Spleen (tissue), 11 donors: Measurements from ENCODE around the gene DDX4. TPM values are rescaled to one million over a fixed set of nuclear protein-coding genes. Genes with fewer than 3 reads are reported as not detected.
"Not testable (repeated sequence)": the region's sequence is repeated elsewhere in the genome, so short reads cannot be mapped to it uniquely, and the experiment has no call there.

Experiments used
- DNase-seq: peaks from one replicate; pipeline ENCODE4 v3.0.0-alpha.2; 2020
- H3K27ac ChIP-seq, 8 donors: fragments of 200-600 bp; sonication (generic) in 7 of 8; 1 replicate in 4 of 8; 2 replicates in 4 of 8; pipeline versions ENCODE4 v1.5.0 to v1.8.0; 2016 to 2021; ENCODE audit warnings: inconsistent platforms in 4 of 8, mild to moderate bottlenecking in 4 of 8, moderate library complexity in 1 of 8
- H3K27me3 ChIP-seq, 7 donors: fragments of 200-600 bp; sonication (generic) in 6 of 7; replicated peaks in 1 of 7; 1 replicate in 4 of 7; 2 replicates in 3 of 7; pipeline versions ENCODE4 v1.5.0 to v1.8.0; 2016 to 2021; ENCODE audit warnings: inconsistent platforms in 3 of 7, mild to moderate bottlenecking in 1 of 7
- H3K36me3 ChIP-seq, 6 donors: fragments of 200-600 bp; sonication (generic) in 5 of 6; 1 replicate in 4 of 6; 2 replicates in 2 of 6; pipeline versions ENCODE4 v1.5.0 to v1.8.0; 2016 to 2021; ENCODE audit warnings: inconsistent platforms in 2 of 6
- H3K4me1 ChIP-seq, 6 donors: fragments of 200-600 bp; sonication (generic) in 5 of 6; 1 replicate in 3 of 6; 2 replicates in 3 of 6; pipeline versions ENCODE4 v1.5.0 to v1.8.0; 2016 to 2021; ENCODE audit warnings: inconsistent platforms in 3 of 6
- H3K4me3 ChIP-seq, 8 donors: fragments of 200-600 bp; sonication (generic) in 7 of 8; 1 replicate in 4 of 8; 2 replicates in 4 of 8; pipeline versions ENCODE4 v1.5.0 to v1.8.0; 2016 to 2021; ENCODE audit warnings: inconsistent platforms in 4 of 8, mild to moderate bottlenecking in 4 of 8, moderate library complexity in 2 of 8
- H3K9me3 ChIP-seq, 8 donors: fragments of 200-600 bp; sonication (generic) in 7 of 8; 1 replicate in 4 of 8; 2 replicates in 4 of 8; pipeline versions ENCODE4 v1.5.0 to v1.8.0; 2016 to 2021; ENCODE audit warnings: inconsistent platforms in 4 of 8
- CTCF ChIP-seq, 11 experiments: fragments of 200-600 bp in 7 of 11; fragments of 450-650 bp in 4 of 11; sonication (generic) in 4 of 11; IDR thresholded peaks in 8 of 11; conservative IDR thresholded peaks in 3 of 11; 1 replicate in 7 of 11; 2 replicates in 4 of 11; pipeline versions ENCODE4 v1.4.0 to v1.8.0; 2016 to 2021; ENCODE audit warnings: antibody characterized with exemption in 11 of 11, inconsistent platforms in 4 of 11, mild to moderate bottlenecking in 1 of 11
- POLR2A ChIP-seq, 3 donors: fragments of 450-650 bp; IDR thresholded peaks; one replicate each; pipeline ENCODE4 v1.5.1; 2017; ENCODE audit warnings: antibody characterized with exemption in 3 of 3, mild to moderate bottlenecking in 1 of 3
- POLR2AphosphoS5 ChIP-seq, 3 donors: sonication (generic); formaldehyde crosslinking; IDR thresholded peaks; one replicate each; pipeline ENCODE4 v1.5.1; 2017; ENCODE audit warnings: antibody characterized with exemption in 3 of 3
- WGBS, 5 donors: extraction: QIAGEN DNeasy Blood & Tissue Kit in 3 of 5; methylation state at CpG; one replicate each; pipeline versions ENCODE4 v1.1.5 to v1.1.7; 2013 to 2018; 5-methylcytosine and 5-hydroxymethylcytosine counted together
- intact Hi-C: fragments of 100-400 bp; cut with DNase I; formaldehyde crosslinking; loops from one replicate; pipeline ENCODE4 v1.15.0; 2023; ENCODE audit warnings: low total_unique reads
- polyA plus RNA-seq, 3 donors: library from polyadenylated mRNA; stranded (reverse); fragments of 200-250 nt; gene quantifications; one replicate each; pipeline ENCODE4 v1.2.1, GENCODE V29; 2013
- total RNA-seq, 7 donors: library from RNA; depleted of rRNA in 3 of 7; stranded (reverse); fragments of >200 nt in 3 of 7; fragmentation: NEBNext Ultra II Directional in 4 of 7; extraction: Animal tissue kit (Norgen Biotek cat#: 25700) in 4 of 7; gene quantifications; one replicate each; pipeline versions ENCODE4 v1.1.0 to v1.2.1, GENCODE V29; 2016 to 2021
- donor health status: healthy with polysubstance abuse.
- donor health status: DM: no; HTN: no; CAD: no; lungs with moderate emphysema.
- donor health status: DM: no; HTN: no; CAD: no.
- donor health status: Bipolar disorder and iron deficiency.
- donor health status: healthy.
- donor health status: DM: no; HTN: no; CAD: no.
- donor health status: DM: yes; HTN: yes; CAD: no.

Gene DDX4
- total and polyA plus RNA-seq, 10 donors: 0.07 to 0.30 TPM; not detected in 8

- 74 to 88% (median 81%) methylated on average over 3 of the region's 3 CpGs for WGBS, 5 donors
Measured at GRCh38 chr5:55694152-55694830, 43.6 kb upstream of the DDX4 start.

GRCh38 chr5:55696704-55697103 lies 41.2 kb upstream of the DDX4 start:
- H3K36me3 ChIP-seq: peaks cover 0 to 27% (median 4%) of the 10 kb centered on the region in 6 donors
- not testable (repeated sequence) for H3K9me3 ChIP-seq, H3K4me3 ChIP-seq, DNase-seq, H3K4me1 ChIP-seq, H3K27me3 ChIP-seq, H3K27ac ChIP-seq
- intact Hi-C loops: loop anchor here (10.0 kb wide), 1 partner anchor 352 kb away; no protein-coding TSS in a partner anchor
- WGBS, 5 donors: 95 to 99% (median 95%) methylated on average over 14 to 31 of the region's 31 CpGs; no CpG with 5 or more reads in 2 of the 5 donors

More at GRCh38 chr5:55694152-55694830, 43.6 kb upstream of the DDX4 start:
- Histone ChIP-seq H3K36me3 (peaks cover 0 to 27% (median 4%) of the 10 kb centered on the region in 6 donors), H3K27me3 (no peaks in the 10 kb centered on the region), H3K4me3 (no peak overlapping the region), H3K9me3 (no peaks in the 10 kb centered on the region), H3K27ac (no peak overlapping the region), H3K4me1 (peaks cover 0 to 25% (median 6%) of the 10 kb centered on the region in 6 donors)
- TF ChIP-seq CTCF (IDR thresholded peaks at IDR 0.05 in 8 of 11, conservative IDR thresholded peaks at IDR 0.05 in 3 of 11) (peak in 2 of 11 experiments; percentile 10 to 30), POLR2A (IDR thresholded peaks at IDR 0.05) (no peak), POLR2AphosphoS5 (IDR thresholded peaks at IDR 0.05) (no peak)
- DNase-seq: no peak
- intact Hi-C loops: loop anchor here (10.0 kb wide), 1 partner anchor 349 kb away; no protein-coding TSS in a partner anchor

- TF ChIP-seq POLR2A (IDR thresholded peaks at IDR 0.05) (no peak), POLR2AphosphoS5 (IDR thresholded peaks at IDR 0.05) (no peak), CTCF (IDR thresholded peaks at IDR 0.05 in 8 of 11, conservative IDR thresholded peaks at IDR 0.05 in 3 of 11) (no peak)
- peaks cover 0 to 33% (median 2%) of the 10 kb centered on the region in 6 donors for H3K36me3 ChIP-seq
- H3K9me3 ChIP-seq: no peaks in the 10 kb centered on the region
- peaks cover 0 to 14% (median 2%) of the 10 kb centered on the region in 6 donors for H3K4me1 ChIP-seq
- H3K27me3 ChIP-seq: no peaks in the 10 kb centered on the region
- no peak overlapping the region for H3K27ac ChIP-seq
- intact Hi-C loops: loop anchor here (10.0 kb wide), 1 partner anchor 354 kb away; no protein-coding TSS in a partner anchor
- H3K4me3 ChIP-seq: no peak overlapping the region
- no peak for DNase-seq
- 83 to 85% (median 84%) methylated on average over 3 of the region's 3 CpGs for WGBS, 5 donors
Measured at GRCh38 chr5:55699041-55699688, 38.7 kb upstream of the DDX4 start.

GRCh38 chr5:55700745-55701144 lies 37.1 kb upstream of the DDX4 start:
- peaks cover 0 to 26% (median 2%) of the 10 kb centered on the region in 6 donors for H3K36me3 ChIP-seq
- no peak for DNase-seq
- no peaks in the 10 kb centered on the region for H3K27me3 ChIP-seq
- no peak overlapping the region for H3K27ac ChIP-seq
- peaks cover 0 to 14% (median 2%) of the 10 kb centered on the region in 6 donors for H3K4me1 ChIP-seq
- no peak overlapping the region for H3K4me3 ChIP-seq
- TF ChIP-seq POLR2AphosphoS5 (IDR thresholded peaks at IDR 0.05) (no peak), POLR2A (IDR thresholded peaks at IDR 0.05) (no peak), CTCF (IDR thresholded peaks at IDR 0.05 in 8 of 11, conservative IDR thresholded peaks at IDR 0.05 in 3 of 11) (no peak)
- no peaks in the 10 kb centered on the region for H3K9me3 ChIP-seq
- 85 to 95% (median 92%) methylated on average over 1 to 2 of the region's 2 CpGs for WGBS, 5 donors
- intact Hi-C loops: no loop called here
